GM10248 (cell line): ENCODE results near the gene PRKCE.
"Not testable (repeated sequence)": the region's sequence is repeated elsewhere in the genome, so short reads cannot be mapped to it uniquely, and the experiment has no call there.

Experiments
- CTCF ChIA-PET: fragments of 300-600 bp; sonication (Branson Sonifier 250); formaldehyde crosslinking; extraction: SDS; loops from one replicate; lab custom pipeline; 2021; ENCODE audit warnings: antibody characterized with exemption; lab: Yijun Ruan, JAX
- POLR2A ChIA-PET: fragments of 350-650 bp; sonication (Branson Sonifier 250); formaldehyde crosslinking; extraction: SDS; loops from one replicate; lab custom pipeline; 2020; ENCODE audit warnings: antibody characterized with exemption; lab: Yijun Ruan, JAX
- DNase-seq: peaks from one replicate; pipeline ENCODE4 v3.0.0; 2012; ENCODE audit errors: extremely low spot score
- TF ChIP-seq, protein P1 (sequence below): IDR thresholded peaks from 2 replicates; pipeline ENCODE4 v1.5.1; 2012; ENCODE audit warnings: mild to moderate bottlenecking, low read depth; ENCODE audit errors: extremely low read depth, missing control alignments, control extremely low read depth

Gene PRKCE

GRCh38 chr2:45911538-45911937 lies 260.1 kb downstream of the PRKCE start:
- TF ChIP-seq, protein P1, sequence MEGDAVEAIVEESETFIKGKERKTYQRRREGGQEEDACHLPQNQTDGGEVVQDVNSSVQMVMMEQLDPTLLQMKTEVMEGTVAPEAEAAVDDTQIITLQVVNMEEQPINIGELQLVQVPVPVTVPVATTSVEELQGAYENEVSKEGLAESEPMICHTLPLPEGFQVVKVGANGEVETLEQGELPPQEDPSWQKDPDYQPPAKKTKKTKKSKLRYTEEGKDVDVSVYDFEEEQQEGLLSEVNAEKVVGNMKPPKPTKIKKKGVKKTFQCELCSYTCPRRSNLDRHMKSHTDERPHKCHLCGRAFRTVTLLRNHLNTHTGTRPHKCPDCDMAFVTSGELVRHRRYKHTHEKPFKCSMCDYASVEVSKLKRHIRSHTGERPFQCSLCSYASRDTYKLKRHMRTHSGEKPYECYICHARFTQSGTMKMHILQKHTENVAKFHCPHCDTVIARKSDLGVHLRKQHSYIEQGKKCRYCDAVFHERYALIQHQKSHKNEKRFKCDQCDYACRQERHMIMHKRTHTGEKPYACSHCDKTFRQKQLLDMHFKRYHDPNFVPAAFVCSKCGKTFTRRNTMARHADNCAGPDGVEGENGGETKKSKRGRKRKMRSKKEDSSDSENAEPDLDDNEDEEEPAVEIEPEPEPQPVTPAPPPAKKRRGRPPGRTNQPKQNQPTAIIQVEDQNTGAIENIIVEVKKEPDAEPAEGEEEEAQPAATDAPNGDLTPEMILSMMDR = no peak
- ChIA-PET POLR2A (no interaction called here), CTCF (interaction anchor here (0.6 to 3.8 kb wide), 7 partner anchors 13 to 269 kb away, joined by 3 to 19 read pairs (median 3); no protein-coding TSS in a partner anchor)
- no peak for DNase-seq

DNA sequence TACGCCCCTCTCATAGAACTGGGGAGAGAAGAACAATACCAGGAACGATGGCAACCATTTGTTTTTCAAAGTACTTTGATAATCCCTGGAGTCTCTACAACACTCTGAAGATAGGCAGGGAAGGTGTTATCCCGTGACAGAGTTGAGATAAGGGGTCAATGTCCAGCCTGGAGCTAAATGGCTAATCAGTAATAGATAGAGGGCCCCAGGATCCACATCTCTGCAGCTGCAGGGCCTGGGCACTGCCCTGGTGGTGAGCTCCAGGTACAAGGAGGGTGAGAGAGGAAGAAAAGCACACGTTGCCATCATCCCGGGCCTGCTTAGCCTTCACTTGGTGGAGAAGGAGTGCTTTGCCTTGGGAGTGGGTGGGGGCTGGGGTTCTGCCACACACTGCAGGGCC lies 260.6 kb downstream of the PRKCE start:
- POLR2A ChIA-PET = no interaction called here
- CTCF ChIA-PET = interaction anchor here (0.7 to 3.8 kb wide), 7 partner anchors 8 to 270 kb away, joined by 3 to 19 read pairs (median 3); no protein-coding TSS in a partner anchor
- no peak for DNase-seq
- TF ChIP-seq, protein P1 = no peak

DNA sequence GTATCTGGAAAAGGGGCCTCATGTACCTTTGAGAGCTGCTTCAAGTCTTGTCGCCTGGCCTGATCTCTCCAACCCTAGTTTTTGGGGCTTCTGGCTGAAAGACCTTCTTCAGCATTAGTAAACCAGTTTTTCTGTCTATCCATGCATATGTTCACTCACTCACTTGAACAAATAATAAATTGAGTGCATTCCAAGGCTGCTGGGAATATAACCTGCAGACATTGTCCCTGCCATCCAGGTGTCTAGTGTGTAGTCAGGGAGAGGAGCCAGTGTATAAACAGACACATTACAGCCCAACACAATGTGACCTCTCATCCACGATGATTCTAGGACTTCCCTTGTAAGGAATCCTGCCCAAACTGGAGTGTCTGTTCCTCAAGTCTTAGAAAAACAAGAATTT lies 262.1 kb downstream of the PRKCE start:
- DNase-seq = no peak
- TF ChIP-seq, protein P1 = no peak
- ChIA-PET CTCF (interaction anchor here (0.9 to 3.8 kb wide), 10 partner anchors 7 to 193 kb away, joined by 3 to 19 read pairs (median 3); no protein-coding TSS in a partner anchor), POLR2A (no interaction called here)

DNA sequence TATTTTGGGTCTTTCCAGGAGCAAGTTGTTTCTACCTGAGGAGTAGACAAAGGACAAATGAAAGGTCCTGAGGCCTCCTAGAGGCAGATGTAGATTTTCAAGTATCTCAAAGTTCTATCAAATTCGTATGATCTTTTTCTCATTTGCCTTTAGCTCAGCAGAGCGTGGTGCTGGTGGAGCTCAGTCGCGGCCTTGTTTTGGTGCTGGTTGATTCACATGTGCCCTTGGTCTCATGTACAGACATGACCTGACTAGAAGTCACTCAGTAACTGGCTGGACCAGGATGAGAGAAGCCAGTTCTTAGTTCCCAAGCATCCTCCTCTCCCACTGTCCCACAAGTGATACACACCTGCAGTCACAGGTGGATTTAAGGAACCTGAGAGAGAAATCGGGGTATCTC lies 264.0 kb downstream of the PRKCE start:
- POLR2A ChIA-PET = no interaction called here
- no peak for DNase-seq
- TF ChIP-seq, protein P1 = no peak
- CTCF ChIA-PET = interaction anchor here (1.8 kb wide), 1 partner anchor 46 kb away, joined by 4 read pairs; no protein-coding TSS in a partner anchor

- POLR2A ChIA-PET, DNase-seq: not testable (repeated sequence)
- CTCF ChIA-PET = interaction anchor here (0.7 to 2.8 kb wide), 4 partner anchors 10 to 18 kb away, joined by 3 to 11 read pairs (median 6); no protein-coding TSS in a partner anchor
These were observed 266.2 kb downstream of the PRKCE start for GRCh38 chr2:45917561-45918176.

DNA sequence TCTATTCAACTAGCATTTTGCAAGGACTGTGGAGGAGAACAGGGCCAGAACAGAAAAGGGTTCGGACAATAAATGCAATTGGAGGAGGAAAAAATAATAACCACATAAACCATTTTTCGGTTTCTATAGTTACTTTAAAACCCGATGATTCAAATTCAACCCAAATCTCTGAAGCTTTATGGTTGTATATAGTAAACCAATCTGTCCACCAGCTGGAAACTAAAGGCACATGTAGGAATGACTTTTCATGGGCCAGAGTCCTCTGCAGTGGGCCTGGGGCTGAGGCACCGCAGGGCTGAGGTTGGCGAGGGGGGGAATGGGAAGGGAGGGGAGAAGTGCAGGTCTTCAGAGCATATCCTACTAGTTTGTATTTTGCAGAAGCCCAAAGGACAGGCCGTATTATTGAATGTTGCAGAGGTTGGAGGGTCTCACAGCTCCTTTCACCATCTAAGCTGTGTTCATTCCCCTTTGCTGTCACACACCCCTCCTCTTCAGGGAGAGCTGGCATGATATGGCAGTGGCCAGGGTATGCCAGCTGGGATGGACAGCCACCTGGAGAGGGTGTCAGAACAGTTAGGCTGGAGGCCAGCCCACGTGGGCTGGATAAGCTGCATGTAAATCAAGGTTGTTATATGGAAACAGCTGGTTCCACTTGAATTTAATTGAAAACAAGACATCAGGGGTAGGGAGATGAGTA lies 267.1 kb downstream of the PRKCE start:
- DNase-seq = no peak
- POLR2A ChIA-PET = no interaction called here
- CTCF ChIA-PET = interaction anchor here (0.9 to 2.8 kb wide), 5 partner anchors 13 to 85 kb away, joined by 3 to 11 read pairs (median 4); no protein-coding TSS in a partner anchor
- TF ChIP-seq, protein P1 = no peak

DNA sequence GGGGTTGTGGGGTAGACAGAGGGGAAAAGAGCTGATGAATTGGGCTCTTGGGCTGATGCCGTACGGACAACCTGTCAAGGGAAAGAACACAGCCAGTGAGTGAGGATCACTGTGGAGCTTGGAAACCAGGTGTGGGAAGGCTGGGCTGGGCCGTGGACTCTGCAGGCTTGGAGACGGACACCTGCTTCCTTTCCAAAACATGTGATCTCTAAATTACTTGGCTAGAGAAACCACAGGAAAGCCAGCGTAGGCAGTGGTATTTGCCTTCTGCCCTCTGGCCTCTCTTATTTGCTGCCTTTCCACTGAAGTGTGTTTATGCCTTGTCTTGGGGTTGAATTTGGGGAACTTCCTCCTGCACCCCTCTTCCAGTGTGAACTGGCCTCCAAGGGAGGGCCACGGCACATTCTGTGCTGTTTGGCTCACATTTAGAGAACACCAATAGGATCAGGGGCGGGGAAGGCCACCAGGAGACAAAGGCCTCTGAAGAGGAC lies 267.7 kb downstream of the PRKCE start:
- DNase-seq = peak; percentile 33
- ChIA-PET POLR2A (no interaction called here), CTCF (interaction anchor here (0.9 to 2.8 kb wide), 5 partner anchors 12 to 85 kb away, joined by 3 to 11 read pairs (median 4); no protein-coding TSS in a partner anchor)
- TF ChIP-seq, protein P1 = no peak
